Neural progenitor cell (in vitro differentiated cells): ENCODE data around the gene BIRC7. TPM values are rescaled to one million over a fixed set of nuclear protein-coding genes. Genes with fewer than 3 reads are reported as not detected.

Experiments
- DNase-seq: peaks from one replicate; pipeline ENCODE4 v3.0.0-alpha.2; 2016; ENCODE audit warnings: low spot score
- H2AFZ ChIP-seq: fragments of 200-600 bp; sonication (generic); replicated peaks from 2 replicates; pipeline ENCODE4 v1.6.1; 2016; ENCODE audit warnings: antibody characterized with exemption
- H3F3A ChIP-seq: fragments of 200-600 bp; sonication (generic); 2 replicates; pipeline ENCODE4 v1.6.1; 2016; ENCODE audit warnings: antibody characterized with exemption, low read depth
- H3K27ac ChIP-seq: fragments of 200-600 bp; sonication (generic); 2 replicates; pipeline ENCODE4 v1.5.1; 2016; ENCODE audit warnings: mild to moderate bottlenecking
- H3K27me3 ChIP-seq: fragments of 200-600 bp; sonication (generic); 2 replicates; pipeline ENCODE4 v1.6.1; 2016; ENCODE audit warnings: mild to moderate bottlenecking, moderate library complexity
- H3K36me3 ChIP-seq: fragments of 200-600 bp; sonication (generic); 2 replicates; pipeline ENCODE4 v1.5.1; 2016
- H3K4me1 ChIP-seq: fragments of 200-600 bp; sonication (generic); 2 replicates; pipeline ENCODE4 v1.6.1; 2016; ENCODE audit warnings: mixed run types
- H3K4me2 ChIP-seq: fragments of 200-600 bp; sonication (generic); 2 replicates; pipeline ENCODE4 v1.6.1; 2016
- H3K4me3 ChIP-seq: fragments of 200-600 bp; sonication (generic); 2 replicates; pipeline ENCODE4 v1.5.1; 2016
- H3K79me2 ChIP-seq: fragments of 200-600 bp; sonication (generic); 2 replicates; pipeline ENCODE4 v1.6.1; 2016; ENCODE audit warnings: low read depth
- H3K9ac ChIP-seq: fragments of 200-600 bp; sonication (generic); 2 replicates; pipeline ENCODE4 v1.6.1; 2016
- H3K9me3 ChIP-seq: fragments of 200-600 bp; sonication (generic); 2 replicates; pipeline ENCODE4 v1.5.1; 2016; ENCODE audit warnings: low read depth
- H4K20me1 ChIP-seq: fragments of 200-600 bp; sonication (generic); 2 replicates; pipeline ENCODE4 v1.6.1; 2016; ENCODE audit warnings: low read depth
- H3K27ac Mint-ChIP-seq: 3 replicates; pipeline ENCODE4 v1.8.0; 2021; ENCODE audit warnings: mixed read lengths
- H3K27me3 Mint-ChIP-seq: 2 replicates; pipeline ENCODE4 v1.8.0; 2022; ENCODE audit warnings: low read depth, mild to moderate bottlenecking, inconsistent platforms, moderate library complexity, mixed read lengths; ENCODE audit not compliant: insufficient read depth
- H3K36me3 Mint-ChIP-seq: 3 replicates; pipeline ENCODE4 v1.8.0; 2021; ENCODE audit warnings: mixed read lengths
- H3K4me1 Mint-ChIP-seq: 3 replicates; pipeline ENCODE4 v1.8.0; 2021; ENCODE audit warnings: mixed read lengths
- H3K4me3 Mint-ChIP-seq: 3 replicates; pipeline ENCODE4 v1.8.0; 2021; ENCODE audit warnings: mild to moderate bottlenecking, moderate library complexity, mixed read lengths
- H3K9me3 Mint-ChIP-seq: 3 replicates; pipeline ENCODE4 v1.8.0; 2020; ENCODE audit warnings: mixed read lengths
- EZH2 ChIP-seq: fragments of 200-600 bp; sonication (generic); IDR thresholded peaks from 2 replicates; pipeline ENCODE4 v1.6.1; 2017; ENCODE audit warnings: antibody characterized with exemption, mild to moderate bottlenecking, moderate library complexity
- EZH2phosphoT487 ChIP-seq: fragments of 200-600 bp; sonication (generic); IDR thresholded peaks from 2 replicates; pipeline ENCODE4 v1.6.1; 2017; ENCODE audit warnings: antibody characterized with exemption
- total RNA-seq: library from RNA; depleted of rRNA; stranded (reverse); fragments of >200 nt; gene quantifications from 2 replicates; pipeline ENCODE4 v1.2.3, GENCODE V29; 2015; ENCODE audit warnings: low replicate concordance
- TF ChIP-seq, protein P1 (sequence below): fragments of 200-600 bp; sonication (generic); IDR thresholded peaks from 2 replicates; pipeline ENCODE4 v1.5.1; 2017; ENCODE audit warnings: antibody characterized with exemption, mild to moderate bottlenecking

Gene BIRC7
- total RNA-seq, 1 donor from 2014 or later: not detected

DNA sequence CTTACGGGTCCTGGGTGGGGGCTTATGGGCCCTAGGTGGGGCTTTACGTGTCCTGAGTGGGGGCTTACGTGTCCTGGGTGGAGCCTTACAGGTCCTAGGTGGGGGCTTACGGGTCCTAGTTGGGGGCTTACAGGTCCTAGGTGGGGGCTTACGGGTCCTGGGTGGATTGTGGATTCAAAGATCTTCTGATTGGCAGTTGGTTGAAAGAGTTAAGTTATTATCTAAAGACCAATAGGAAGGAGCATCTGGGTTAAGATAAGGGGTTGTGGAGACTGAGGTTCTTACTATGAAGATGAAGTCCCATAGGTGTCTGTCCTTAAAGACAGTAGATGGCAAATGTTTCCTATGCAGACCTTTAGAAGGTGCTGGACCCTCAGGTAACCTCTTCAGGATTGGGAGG, 8.4 kb upstream of the BIRC7 start:
- Mint-ChIP-seq H3K4me3 (peak overlapping the region; percentile 30), H3K27me3 (peaks cover 19% of the 10 kb centered on the region), H3K27ac (peak overlapping the region; percentile 60), H3K4me1 (peaks cover 59% of the 10 kb centered on the region), H3K36me3 (no peaks in the 10 kb centered on the region), H3K9me3 (no peaks in the 10 kb centered on the region)
- no peaks in the 10 kb centered on the region for H3K79me2 ChIP-seq
- no peak overlapping the region for H3K9ac ChIP-seq
- H3K4me2 ChIP-seq: no peak overlapping the region
- no peaks in the 10 kb centered on the region for H3K9me3 ChIP-seq
- H3K36me3 ChIP-seq: no peaks in the 10 kb centered on the region
- H3K27me3 ChIP-seq: no peaks in the 10 kb centered on the region
- H3F3A ChIP-seq: peaks cover 30% of the 10 kb centered on the region
- peaks cover 34% of the 10 kb centered on the region for H3K4me1 ChIP-seq
- no peak overlapping the region for H3K4me3 ChIP-seq
- H2AFZ ChIP-seq: no peak overlapping the region
- H4K20me1 ChIP-seq: no peaks in the 10 kb centered on the region
- TF ChIP-seq EZH2 (no peak), EZH2phosphoT487 (no peak)
- TF ChIP-seq, protein P1, sequence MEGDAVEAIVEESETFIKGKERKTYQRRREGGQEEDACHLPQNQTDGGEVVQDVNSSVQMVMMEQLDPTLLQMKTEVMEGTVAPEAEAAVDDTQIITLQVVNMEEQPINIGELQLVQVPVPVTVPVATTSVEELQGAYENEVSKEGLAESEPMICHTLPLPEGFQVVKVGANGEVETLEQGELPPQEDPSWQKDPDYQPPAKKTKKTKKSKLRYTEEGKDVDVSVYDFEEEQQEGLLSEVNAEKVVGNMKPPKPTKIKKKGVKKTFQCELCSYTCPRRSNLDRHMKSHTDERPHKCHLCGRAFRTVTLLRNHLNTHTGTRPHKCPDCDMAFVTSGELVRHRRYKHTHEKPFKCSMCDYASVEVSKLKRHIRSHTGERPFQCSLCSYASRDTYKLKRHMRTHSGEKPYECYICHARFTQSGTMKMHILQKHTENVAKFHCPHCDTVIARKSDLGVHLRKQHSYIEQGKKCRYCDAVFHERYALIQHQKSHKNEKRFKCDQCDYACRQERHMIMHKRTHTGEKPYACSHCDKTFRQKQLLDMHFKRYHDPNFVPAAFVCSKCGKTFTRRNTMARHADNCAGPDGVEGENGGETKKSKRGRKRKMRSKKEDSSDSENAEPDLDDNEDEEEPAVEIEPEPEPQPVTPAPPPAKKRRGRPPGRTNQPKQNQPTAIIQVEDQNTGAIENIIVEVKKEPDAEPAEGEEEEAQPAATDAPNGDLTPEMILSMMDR: no peak
- no peak for DNase-seq
- H3K27ac ChIP-seq: no peak overlapping the region

DNA sequence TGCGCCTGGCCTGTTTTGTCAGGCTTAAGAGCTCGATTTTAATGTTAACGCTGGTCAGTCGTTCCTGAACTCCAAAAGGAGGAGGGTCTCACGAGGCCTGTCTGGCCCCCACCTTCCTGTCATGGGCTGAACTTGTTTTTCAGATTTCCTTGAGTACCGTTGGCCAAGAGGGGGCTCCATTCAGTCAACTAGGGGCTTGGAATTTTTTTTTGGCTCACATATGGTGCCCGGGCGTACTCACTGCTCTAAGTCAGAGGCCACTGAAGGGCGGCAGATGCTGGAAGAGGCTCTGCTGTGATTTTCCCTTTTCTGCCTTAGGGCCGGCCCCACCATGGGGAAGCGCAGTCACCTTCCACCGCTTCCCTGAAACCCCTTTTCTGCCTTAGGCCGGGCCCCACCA, 6.9 kb upstream of the BIRC7 start:
- H3K4me1 Mint-ChIP-seq: peaks cover 57% of the 10 kb centered on the region
- no peak overlapping the region for H3K4me3 Mint-ChIP-seq
- Histone ChIP-seq H3F3A (peaks cover 30% of the 10 kb centered on the region), H3K27me3 (no peaks in the 10 kb centered on the region), H3K9me3 (no peaks in the 10 kb centered on the region), H3K36me3 (no peaks in the 10 kb centered on the region), H3K4me3 (no peak overlapping the region), H3K27ac (no peak overlapping the region), H4K20me1 (no peaks in the 10 kb centered on the region), H2AFZ (no peak overlapping the region), H3K9ac (no peak overlapping the region), H3K4me1 (peaks cover 34% of the 10 kb centered on the region), H3K79me2 (no peaks in the 10 kb centered on the region), H3K4me2 (no peak overlapping the region)
- peaks cover 14% of the 10 kb centered on the region for H3K27me3 Mint-ChIP-seq
- H3K27ac Mint-ChIP-seq: no peak overlapping the region
- no peak for TF ChIP-seq EZH2phosphoT487
- no peak for TF ChIP-seq EZH2
- TF ChIP-seq, protein P1: peak; percentile 20
- no peak for DNase-seq
- H3K36me3 Mint-ChIP-seq: no peaks in the 10 kb centered on the region
- H3K9me3 Mint-ChIP-seq: no peaks in the 10 kb centered on the region

DNA sequence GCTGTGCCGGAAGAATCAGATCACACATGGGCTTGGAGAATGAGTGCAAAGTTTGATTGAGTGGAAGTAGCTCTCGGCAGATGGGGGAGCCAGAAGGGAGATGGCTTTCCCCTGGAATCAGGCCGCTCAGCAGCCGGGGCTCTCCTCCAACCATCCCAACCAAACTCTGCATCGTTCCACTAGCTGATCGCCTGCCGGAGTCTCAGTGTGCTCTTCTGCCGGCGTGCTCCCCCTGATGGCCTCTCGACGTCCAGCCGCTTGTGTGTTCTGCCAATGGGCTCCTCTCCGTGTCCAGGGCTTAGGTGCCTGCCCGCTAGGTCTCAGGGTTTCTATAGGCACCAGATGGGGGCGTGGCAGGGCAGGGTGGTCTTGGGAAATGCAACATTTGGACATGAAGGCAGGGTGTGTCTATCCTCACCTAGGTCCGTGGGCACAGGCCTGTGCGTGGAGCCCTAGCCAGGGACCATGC, 4.9 kb upstream of the BIRC7 start:
- Mint-ChIP-seq H3K27ac (peak overlapping the region; percentile 44), H3K27me3 (peaks cover 9% of the 10 kb centered on the region), H3K4me1 (peaks cover 51% of the 10 kb centered on the region), H3K4me3 (no peak overlapping the region), H3K9me3 (no peaks in the 10 kb centered on the region), H3K36me3 (no peaks in the 10 kb centered on the region)
- Histone ChIP-seq H3K79me2 (no peaks in the 10 kb centered on the region), H3K36me3 (no peaks in the 10 kb centered on the region), H3K9ac (no peak overlapping the region), H3K4me1 (peaks cover 31% of the 10 kb centered on the region), H3K4me3 (no peak overlapping the region), H3F3A (peaks cover 30% of the 10 kb centered on the region), H2AFZ (peak overlapping the region; percentile 84), H3K27ac (no peak overlapping the region), H3K27me3 (no peaks in the 10 kb centered on the region), H3K4me2 (peak overlapping the region; percentile 57), H3K9me3 (no peaks in the 10 kb centered on the region), H4K20me1 (no peaks in the 10 kb centered on the region)
- TF ChIP-seq, protein P1: peak; percentile 70
- TF ChIP-seq EZH2phosphoT487 (peak; percentile 38), EZH2 (peak; percentile 31)
- peak; percentile 92 for DNase-seq
